ENCODE measurements around the gene TEX2.

DNA sequence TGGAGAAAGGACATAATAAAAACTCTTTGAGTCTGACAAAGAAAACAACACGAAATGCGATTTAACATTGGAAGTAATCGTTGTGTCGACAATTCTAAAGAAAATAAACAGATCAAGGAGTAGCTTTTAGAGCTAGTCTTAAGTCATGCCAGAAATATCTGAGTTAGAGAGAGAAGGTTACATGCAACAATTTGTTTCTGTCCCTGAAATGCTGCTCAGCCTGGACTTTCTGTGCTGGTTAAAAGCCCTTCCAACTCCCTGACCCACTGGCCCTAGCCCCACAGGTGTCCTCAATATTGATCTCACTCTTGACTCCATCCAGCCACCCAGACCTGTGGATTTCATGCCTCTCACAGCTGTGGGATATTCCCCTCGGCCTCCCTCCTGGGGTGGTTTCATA is 33.2 kb upstream of the TEX2 start:
- TF ChIP-seq, protein P1, sequence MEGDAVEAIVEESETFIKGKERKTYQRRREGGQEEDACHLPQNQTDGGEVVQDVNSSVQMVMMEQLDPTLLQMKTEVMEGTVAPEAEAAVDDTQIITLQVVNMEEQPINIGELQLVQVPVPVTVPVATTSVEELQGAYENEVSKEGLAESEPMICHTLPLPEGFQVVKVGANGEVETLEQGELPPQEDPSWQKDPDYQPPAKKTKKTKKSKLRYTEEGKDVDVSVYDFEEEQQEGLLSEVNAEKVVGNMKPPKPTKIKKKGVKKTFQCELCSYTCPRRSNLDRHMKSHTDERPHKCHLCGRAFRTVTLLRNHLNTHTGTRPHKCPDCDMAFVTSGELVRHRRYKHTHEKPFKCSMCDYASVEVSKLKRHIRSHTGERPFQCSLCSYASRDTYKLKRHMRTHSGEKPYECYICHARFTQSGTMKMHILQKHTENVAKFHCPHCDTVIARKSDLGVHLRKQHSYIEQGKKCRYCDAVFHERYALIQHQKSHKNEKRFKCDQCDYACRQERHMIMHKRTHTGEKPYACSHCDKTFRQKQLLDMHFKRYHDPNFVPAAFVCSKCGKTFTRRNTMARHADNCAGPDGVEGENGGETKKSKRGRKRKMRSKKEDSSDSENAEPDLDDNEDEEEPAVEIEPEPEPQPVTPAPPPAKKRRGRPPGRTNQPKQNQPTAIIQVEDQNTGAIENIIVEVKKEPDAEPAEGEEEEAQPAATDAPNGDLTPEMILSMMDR (IDR thresholded peaks at IDR 0.05; ENCODE audit: insufficient read depth, low read length, poor library complexity, severe bottlenecking), result no peak
- no peak for TF ChIP-seq EZH2phosphoT487 (conservative IDR thresholded peaks at IDR 0.05; ENCODE audit: low read length)

All from SU-DHL-6 (cell line).